HG02884 (cell line): ENCODE data around the gene COTL1.

Experiments
- ATAC-seq: cut with Tn5 transposase; IDR thresholded peaks from one replicate; pipeline ENCODE4 v1.9.1; 2021; ENCODE audit warnings: mild to moderate bottlenecking, moderate library complexity; ENCODE audit not compliant: unreplicated experiment

The COTL1 gene

GRCh38 chr16:84555418-84556196, 62.3 kb downstream of the COTL1 start:
- ATAC-seq = no peak

GRCh38 chr16:84554627-84555328, 63.1 kb downstream of the COTL1 start:
- no peak for ATAC-seq

GRCh38 chr16:84553873-84554399, 63.9 kb downstream of the COTL1 start:
- no peak for ATAC-seq

- ATAC-seq = no peak
Measured at GRCh38 chr16:84552135-84552534, 65.7 kb downstream of the COTL1 start.

GRCh38 chr16:84550096-84550495, 67.8 kb downstream of the COTL1 start:
- no peak for ATAC-seq

- ATAC-seq = no peak
Measured at GRCh38 chr16:84548971-84549844, 68.7 kb downstream of the COTL1 start.

GRCh38 chr16:84548508-84548907, 69.4 kb downstream of the COTL1 start:
- no peak for ATAC-seq

- no peak for ATAC-seq
Measured at GRCh38 chr16:84547546-84548061, 70.3 kb downstream of the COTL1 start.

- ATAC-seq = no peak
Measured at GRCh38 chr16:84546669-84547545, 71.0 kb downstream of the COTL1 start.

GRCh38 chr16:84545114-84545737, 72.7 kb downstream of the COTL1 start:
- no peak for ATAC-seq

- no peak for ATAC-seq
Measured at GRCh38 chr16:84544031-84544773, 73.7 kb downstream of the COTL1 start.

GRCh38 chr16:84543253-84543652, 74.6 kb downstream of the COTL1 start:
- ATAC-seq = no peak

GRCh38 chr16:84541999-84542817, 75.7 kb downstream of the COTL1 start:
- ATAC-seq = no peak

- ATAC-seq = no peak
Measured at GRCh38 chr16:84540194-84540593, 77.7 kb downstream of the COTL1 start.

GRCh38 chr16:84538222-84538840, 79.5 kb downstream of the COTL1 start:
- no peak for ATAC-seq

- ATAC-seq = no peak
Measured at GRCh38 chr16:84537491-84538151, 80.3 kb downstream of the COTL1 start.

GRCh38 chr16:84535851-84536250, 82.0 kb downstream of the COTL1 start:
- no peak for ATAC-seq
